Thymus (tissue), 11 donors: ENCODE measurements around the gene SLC22A7. TPM values are rescaled to one million over a fixed set of nuclear protein-coding genes. Genes with fewer than 3 reads are reported as not detected.
A peak's percentile ranks its signal among the peaks of the same experiment; 100 is the strongest.
"Not testable (repeated sequence)": the region's sequence is repeated elsewhere in the genome, so short reads cannot be mapped to it uniquely, and the experiment has no call there.

ENCODE experiments used
- DNase-seq, 9 donors: peaks; one replicate each; pipeline ENCODE4 v3.0.0-alpha.2; 2013; ENCODE audit warnings: low spot score in 9 of 9, low read depth in 6 of 9, missing footprints in 1 of 9
- H3K27ac ChIP-seq, 2 donors: one replicate each; pipeline ENCODE4 v1.5.1; 2013; ENCODE audit warnings: control low read depth in 1 of 2, low read depth in 1 of 2, low read length in 1 of 2, mild to moderate bottlenecking in 1 of 2, moderate library complexity in 1 of 2
- H3K27me3 ChIP-seq, 2 donors: one replicate each; pipeline ENCODE4 v1.5.1; 2013; ENCODE audit warnings: low read length in 1 of 2; ENCODE audit not compliant: control insufficient read depth in 2 of 2, insufficient read depth in 1 of 2
- H3K36me3 ChIP-seq, 2 donors: one replicate each; pipeline ENCODE4 v1.5.1; 2013; ENCODE audit warnings: low read length in 1 of 2, mild to moderate bottlenecking in 1 of 2, moderate library complexity in 1 of 2; ENCODE audit not compliant: control insufficient read depth in 2 of 2, insufficient read depth in 2 of 2
- H3K4me1 ChIP-seq, 2 donors: one replicate each; pipeline ENCODE4 v1.5.1; 2013; ENCODE audit warnings: low read length in 2 of 2; ENCODE audit not compliant: control insufficient read depth in 2 of 2, insufficient read depth in 2 of 2
- H3K4me3 ChIP-seq, 2 donors: one replicate each; pipeline ENCODE4 v1.5.1; 2013; ENCODE audit warnings: low read length in 2 of 2, control low read depth in 1 of 2, mild to moderate bottlenecking in 1 of 2
- H3K9me3 ChIP-seq, 2 donors: one replicate each; pipeline ENCODE4 v1.5.1; 2013; ENCODE audit warnings: low read length in 1 of 2, mild to moderate bottlenecking in 1 of 2; ENCODE audit not compliant: control insufficient read depth in 2 of 2, insufficient read depth in 1 of 2
- WGBS: extraction: QIAGEN DNeasy Blood & Tissue Kit; methylation state at CpG from one replicate; pipeline ENCODE4 v1.1.7; 2013; 5-methylcytosine and 5-hydroxymethylcytosine counted together
- polyA plus RNA-seq: library from polyadenylated mRNA; stranded (reverse); fragments of 200-250 nt; gene quantifications from one replicate; pipeline ENCODE4 v1.2.3, GENCODE V29; 2013
- total RNA-seq: library from RNA; stranded (reverse); fragments of 120-200 nt; gene quantifications from one replicate; pipeline ENCODE4 v1.2.4, GENCODE V29; 2013
- donor health status: healthy.

SLC22A7 gene
- total and polyA plus RNA-seq, 2 donors, result 0.09 to 0.16 TPM

GRCh38 chr6:43334466-43335095 is 36.5 kb downstream of the SLC22A7 start:
- H3K36me3 ChIP-seq, result peaks cover 18 to 28% of the 10 kb centered on the region in 2 donors
- H3K27ac ChIP-seq, result no peak overlapping the region
- 62% methylated on average over 2 of the region's 2 CpGs for WGBS
- H3K4me1 ChIP-seq, result no peaks in the 10 kb centered on the region
- no peak overlapping the region for H3K4me3 ChIP-seq
- DNase-seq, result peak in 8 of 9 donors; percentile 3 to 48 (median 6)
- no peaks in the 10 kb centered on the region for H3K27me3 ChIP-seq
- H3K9me3 ChIP-seq, result no peaks in the 10 kb centered on the region

GRCh38 chr6:43335469-43335868 is 37.4 kb downstream of the SLC22A7 start:
- H3K4me1 ChIP-seq, result no peaks in the 10 kb centered on the region
- H3K4me3 ChIP-seq, result no peak overlapping the region
- no peaks in the 10 kb centered on the region for H3K9me3 ChIP-seq
- WGBS, result 95% methylated on average over 3 of the region's 3 CpGs
- DNase-seq, result no peak
- peaks cover 27 to 37% of the 10 kb centered on the region in 2 donors for H3K36me3 ChIP-seq
- H3K27me3 ChIP-seq, result no peaks in the 10 kb centered on the region
- no peak overlapping the region for H3K27ac ChIP-seq

DNA sequence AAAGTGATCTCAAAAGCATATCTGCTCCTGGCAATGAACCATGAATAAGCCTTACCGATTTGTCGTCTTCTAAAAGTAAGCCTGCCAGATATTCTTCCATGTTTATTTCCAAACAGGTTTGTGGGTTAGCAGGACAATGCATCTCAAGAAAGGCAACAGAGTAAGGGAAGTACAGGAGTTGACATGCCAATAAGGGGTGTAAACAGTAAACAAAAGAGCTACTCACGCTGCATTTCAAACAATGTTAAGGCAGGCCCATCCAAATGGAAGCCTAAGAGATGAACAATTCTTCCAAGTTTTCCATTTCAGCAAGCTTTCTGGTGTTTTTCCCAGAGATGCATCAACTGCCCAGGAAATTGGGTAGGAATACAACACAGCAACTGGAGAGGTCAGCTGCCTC is 38.3 kb downstream of the SLC22A7 start:
- no peaks in the 10 kb centered on the region for H3K9me3 ChIP-seq
- H3K4me3 ChIP-seq, result no peak overlapping the region
- DNase-seq, result no peak
- WGBS, result 93% methylated on average over 3 of the region's 3 CpGs
- H3K4me1 ChIP-seq, result no peaks in the 10 kb centered on the region
- no peaks in the 10 kb centered on the region for H3K27me3 ChIP-seq
- peaks cover 32 to 45% of the 10 kb centered on the region in 2 donors for H3K36me3 ChIP-seq
- H3K27ac ChIP-seq, result no peak overlapping the region

GRCh38 chr6:43338243-43338642 is 40.2 kb downstream of the SLC22A7 start:
- Histone ChIP-seq H3K27me3 (no peaks in the 10 kb centered on the region), H3K9me3 (no peaks in the 10 kb centered on the region), H3K36me3 (peaks cover 42 to 63% of the 10 kb centered on the region in 2 donors), H3K4me1 (no peaks in the 10 kb centered on the region), H3K27ac (no peak overlapping the region), H3K4me3 (no peak overlapping the region)
- no peak for DNase-seq

- 98% methylated on average over 4 of the region's 4 CpGs for WGBS
- DNase-seq, result no peak
- Histone ChIP-seq H3K9me3 (no peaks in the 10 kb centered on the region), H3K27ac (no peak overlapping the region), H3K27me3 (no peaks in the 10 kb centered on the region), H3K4me3 (no peak overlapping the region), H3K36me3 (peaks cover 42 to 64% of the 10 kb centered on the region in 2 donors), H3K4me1 (no peaks in the 10 kb centered on the region)
These were observed 41.1 kb downstream of the SLC22A7 start for GRCh38 chr6:43339168-43339567.

GRCh38 chr6:43346243-43346642 is 48.2 kb downstream of the SLC22A7 start:
- H3K4me3 ChIP-seq, H3K4me1 ChIP-seq, DNase-seq, H3K27me3 ChIP-seq, H3K9me3 ChIP-seq, H3K27ac ChIP-seq: not testable (repeated sequence)
- 99% methylated on average over 11 of the region's 11 CpGs for WGBS
- peaks cover 31 to 63% of the 10 kb centered on the region in 2 donors for H3K36me3 ChIP-seq

GRCh38 chr6:43347021-43347420 is 49.0 kb downstream of the SLC22A7 start:
- Histone ChIP-seq H3K4me1 (no peaks in the 10 kb centered on the region), H3K9me3 (no peaks in the 10 kb centered on the region), H3K27me3 (no peaks in the 10 kb centered on the region), H3K36me3 (peaks cover 29 to 64% of the 10 kb centered on the region in 2 donors), H3K4me3 (no peak overlapping the region), H3K27ac (no peak overlapping the region)
- 94% methylated on average over 3 of the region's 3 CpGs for WGBS
- DNase-seq, result no peak

DNA sequence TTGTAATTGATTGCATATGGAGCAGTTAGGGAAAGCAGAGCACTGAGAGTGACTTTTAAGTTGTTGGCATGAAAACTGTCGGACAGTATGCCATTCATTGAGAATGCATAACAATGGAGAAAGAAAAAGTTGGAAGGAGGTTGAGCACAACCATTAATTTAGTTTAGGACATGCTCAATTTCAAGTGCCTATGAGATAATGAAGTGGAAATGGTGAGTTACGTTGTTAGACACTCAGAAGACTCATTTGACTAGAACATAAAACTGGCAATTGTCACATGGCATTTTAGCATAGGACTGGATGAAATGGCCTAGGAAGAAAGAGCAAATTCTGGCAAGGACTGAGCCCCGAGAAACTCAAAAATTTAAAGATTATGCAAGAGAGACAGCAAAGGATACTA is 49.4 kb downstream of the SLC22A7 start:
- DNase-seq, result no peak
- Histone ChIP-seq H3K27me3 (no peaks in the 10 kb centered on the region), H3K4me3 (no peak overlapping the region), H3K36me3 (peaks cover 24 to 62% of the 10 kb centered on the region in 2 donors), H3K4me1 (no peaks in the 10 kb centered on the region), H3K9me3 (no peaks in the 10 kb centered on the region), H3K27ac (no peak overlapping the region)
- 97% methylated on average over 3 of the region's 3 CpGs for WGBS

GRCh38 chr6:43351951-43352350 is 53.9 kb downstream of the SLC22A7 start:
- not testable (repeated sequence) for H3K27ac ChIP-seq, H3K4me3 ChIP-seq, DNase-seq, H3K27me3 ChIP-seq, H3K9me3 ChIP-seq, H3K4me1 ChIP-seq
- 96% methylated on average over 5 of the region's 5 CpGs for WGBS
- peaks cover 40 to 67% of the 10 kb centered on the region in 2 donors for H3K36me3 ChIP-seq
